MCF 10A (cell line): ENCODE results near the gene ELMO1. TPM values are rescaled to one million over a fixed set of nuclear protein-coding genes. Genes with fewer than 3 reads are reported as not detected.

ENCODE experiments used
- BruUV-seq: library from RNA; stranded (reverse); fragments of 400-500 nt; replicated peaks from 2 replicates; lab custom pipeline; 2021; lab: Mats Ljungman, UMichigan
- CTCF ChIA-PET: fragments of 300-600 bp; sonication (Branson Sonifier 250); formaldehyde crosslinking; extraction: SDS; loops from one replicate; lab custom pipeline; 2021; ENCODE audit warnings: antibody characterized with exemption, inconsistent platforms; lab: Yijun Ruan, JAX
- POLR2A ChIA-PET: fragments of 300-600, 350-650 bp; sonication (Branson Sonifier 250); formaldehyde crosslinking; extraction: SDS; loops from one replicate; lab custom pipeline; 2020; ENCODE audit warnings: antibody characterized with exemption, inconsistent platforms; lab: Yijun Ruan, JAX
- DNase-seq: peaks from one replicate; pipeline ENCODE4 v3.0.0-alpha.2; 2018; ENCODE audit not compliant: unreplicated experiment
- H3K27ac Mint-ChIP-seq: one replicate; pipeline ENCODE4 v1.8.0; 2022; ENCODE audit warnings: mild to moderate bottlenecking, low read depth, mixed read lengths; ENCODE audit not compliant: unreplicated experiment
- H3K27me3 Mint-ChIP-seq: one replicate; pipeline ENCODE4 v1.8.0; 2022; ENCODE audit warnings: mixed read lengths; ENCODE audit not compliant: insufficient read depth, unreplicated experiment
- H3K36me3 Mint-ChIP-seq: one replicate; pipeline ENCODE4 v1.8.0; 2022; ENCODE audit warnings: mild to moderate bottlenecking, moderate library complexity, mixed read lengths; ENCODE audit not compliant: insufficient read depth, unreplicated experiment
- H3K4me1 Mint-ChIP-seq: one replicate; pipeline ENCODE4 v1.8.0; 2022; ENCODE audit warnings: mixed read lengths; ENCODE audit not compliant: insufficient read depth, unreplicated experiment
- H3K4me3 Mint-ChIP-seq: one replicate; pipeline ENCODE4 v1.8.0; 2022; ENCODE audit warnings: mild to moderate bottlenecking, moderate library complexity, mixed read lengths; ENCODE audit not compliant: unreplicated experiment
- H3K9me3 Mint-ChIP-seq: one replicate; pipeline ENCODE4 v1.8.0; 2022; ENCODE audit warnings: mixed read lengths; ENCODE audit not compliant: unreplicated experiment
- intact Hi-C: fragments of 100-400 bp; cut with micrococcal nuclease; formaldehyde crosslinking; loops from 2 replicates; pipeline ENCODE4 v1.14.1; 2022
- total RNA-seq: library from RNA; stranded (reverse); gene quantifications from 2 replicates; pipeline ENCODE4 v1.2.3, GENCODE V29; 2022
- TF ChIP-seq, protein P1 (sequence below): fragments of 200-600 bp; IDR thresholded peaks from one replicate; pipeline ENCODE4 v1.8.0; 2022; ENCODE audit warnings: antibody characterized with exemption, mild to moderate bottlenecking; ENCODE audit not compliant: unreplicated experiment

The ELMO1 gene
- total RNA-seq, 1 experiment from 2014 or later = 0.30 TPM

DNA sequence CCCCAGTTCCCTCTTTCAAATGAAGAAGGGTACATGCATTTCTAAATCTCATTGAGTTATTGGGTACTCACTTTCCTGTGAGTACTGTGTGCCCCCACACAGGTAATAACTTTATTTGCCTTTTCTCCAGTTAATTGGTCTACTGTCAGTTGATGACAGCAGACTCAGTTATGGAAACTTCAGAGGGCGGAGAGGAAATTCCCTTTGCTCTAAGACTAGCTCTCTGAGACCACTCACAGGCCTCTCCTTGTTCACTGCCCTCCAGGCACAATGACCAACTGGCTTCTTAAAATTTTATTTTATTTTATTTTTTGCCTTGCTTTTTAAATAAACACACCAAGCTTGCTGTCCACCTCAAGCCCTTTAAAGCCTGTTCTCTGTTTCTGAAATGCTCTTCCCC lies 488.6 kb downstream of the ELMO1 start:
- intact Hi-C loops = loop anchor here (10.0 kb wide), 1 partner anchor 285 kb away; no protein-coding TSS in a partner anchor
- no peak overlapping the region for H3K4me3 Mint-ChIP-seq
- no peak for DNase-seq
- CTCF ChIA-PET = interaction anchor here (0.5 to 1.4 kb wide), 4 partner anchors 11 to 1237 kb away, joined by 3 read pairs; no protein-coding TSS in a partner anchor
- H3K27ac Mint-ChIP-seq = no peak overlapping the region
- H3K9me3 Mint-ChIP-seq = no peaks in the 10 kb centered on the region
- BruUV-seq = no TSS peak
- no peaks in the 10 kb centered on the region for H3K27me3 Mint-ChIP-seq
- TF ChIP-seq, protein P1, sequence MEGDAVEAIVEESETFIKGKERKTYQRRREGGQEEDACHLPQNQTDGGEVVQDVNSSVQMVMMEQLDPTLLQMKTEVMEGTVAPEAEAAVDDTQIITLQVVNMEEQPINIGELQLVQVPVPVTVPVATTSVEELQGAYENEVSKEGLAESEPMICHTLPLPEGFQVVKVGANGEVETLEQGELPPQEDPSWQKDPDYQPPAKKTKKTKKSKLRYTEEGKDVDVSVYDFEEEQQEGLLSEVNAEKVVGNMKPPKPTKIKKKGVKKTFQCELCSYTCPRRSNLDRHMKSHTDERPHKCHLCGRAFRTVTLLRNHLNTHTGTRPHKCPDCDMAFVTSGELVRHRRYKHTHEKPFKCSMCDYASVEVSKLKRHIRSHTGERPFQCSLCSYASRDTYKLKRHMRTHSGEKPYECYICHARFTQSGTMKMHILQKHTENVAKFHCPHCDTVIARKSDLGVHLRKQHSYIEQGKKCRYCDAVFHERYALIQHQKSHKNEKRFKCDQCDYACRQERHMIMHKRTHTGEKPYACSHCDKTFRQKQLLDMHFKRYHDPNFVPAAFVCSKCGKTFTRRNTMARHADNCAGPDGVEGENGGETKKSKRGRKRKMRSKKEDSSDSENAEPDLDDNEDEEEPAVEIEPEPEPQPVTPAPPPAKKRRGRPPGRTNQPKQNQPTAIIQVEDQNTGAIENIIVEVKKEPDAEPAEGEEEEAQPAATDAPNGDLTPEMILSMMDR = no peak
- no peaks in the 10 kb centered on the region for H3K36me3 Mint-ChIP-seq
- POLR2A ChIA-PET = no interaction called here
- no peaks in the 10 kb centered on the region for H3K4me1 Mint-ChIP-seq

DNA sequence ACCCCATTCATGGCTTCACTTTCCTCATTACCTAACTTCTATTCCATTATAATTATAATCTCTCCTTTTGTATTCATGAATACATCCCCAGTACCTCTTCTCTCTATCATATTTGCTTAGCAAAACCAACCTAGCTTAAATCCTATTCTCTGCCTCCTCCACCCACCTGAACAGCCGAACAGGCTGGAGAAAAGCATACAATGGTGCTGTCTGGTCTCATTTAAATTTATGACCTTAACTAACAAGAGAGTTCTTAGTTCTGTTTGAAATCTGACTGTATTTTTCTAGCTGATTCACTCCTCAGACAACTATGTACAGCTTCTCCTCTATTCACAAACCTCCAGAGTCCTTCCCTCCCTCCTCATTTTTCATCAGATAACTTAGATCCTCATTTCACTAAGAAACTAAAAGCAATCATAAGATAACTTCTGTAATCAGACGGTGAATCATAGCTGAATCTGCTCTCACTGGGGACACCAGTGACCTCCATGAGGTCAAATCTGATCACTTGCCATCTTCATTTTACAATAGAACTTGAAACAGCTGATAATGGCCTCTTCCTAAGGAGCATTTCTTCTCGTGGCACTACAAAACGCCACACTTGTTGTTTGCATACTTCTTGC lies 490.4 kb downstream of the ELMO1 start:
- BruUV-seq = no TSS peak
- intact Hi-C loops = no loop called here
- no peaks in the 10 kb centered on the region for H3K9me3 Mint-ChIP-seq
- TF ChIP-seq, protein P1 = no peak
- CTCF ChIA-PET = interaction anchor here (1.1 to 2.5 kb wide), 3 partner anchors 9 to 243 kb away, joined by 3 to 9 read pairs (median 3); no protein-coding TSS in a partner anchor
- no peaks in the 10 kb centered on the region for H3K4me1 Mint-ChIP-seq
- no peaks in the 10 kb centered on the region for H3K27me3 Mint-ChIP-seq
- no peak overlapping the region for H3K27ac Mint-ChIP-seq
- POLR2A ChIA-PET = interaction anchor here (0.7 to 1.0 kb wide), 2 partner anchors 24 to 520 kb away, joined by 3 read pairs; no protein-coding TSS in a partner anchor
- no peak for DNase-seq
- no peak overlapping the region for H3K4me3 Mint-ChIP-seq
- no peaks in the 10 kb centered on the region for H3K36me3 Mint-ChIP-seq

DNA sequence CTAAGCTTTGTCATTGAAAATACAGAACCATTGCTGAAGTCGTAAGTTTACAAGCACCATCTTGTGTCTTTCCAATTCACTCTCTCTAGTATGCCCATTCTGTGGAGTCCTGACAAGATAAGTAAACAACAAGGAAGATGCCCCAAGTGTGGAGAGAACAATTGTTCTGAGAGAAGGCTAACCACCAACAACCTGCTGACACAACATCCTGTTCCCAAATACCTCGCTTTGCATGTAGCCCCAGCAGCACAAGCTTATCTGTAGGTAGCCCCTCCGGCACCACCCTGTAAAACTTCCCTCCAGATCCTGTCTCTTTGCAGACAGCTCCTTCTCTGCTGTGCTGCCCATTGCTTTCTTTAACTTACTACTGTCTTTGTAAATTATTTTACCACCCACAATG lies 491.0 kb downstream of the ELMO1 start:
- no peaks in the 10 kb centered on the region for H3K27me3 Mint-ChIP-seq
- intact Hi-C loops = no loop called here
- H3K36me3 Mint-ChIP-seq = no peaks in the 10 kb centered on the region
- H3K9me3 Mint-ChIP-seq = no peaks in the 10 kb centered on the region
- TF ChIP-seq, protein P1 = no peak
- no peaks in the 10 kb centered on the region for H3K4me1 Mint-ChIP-seq
- DNase-seq = no peak
- ChIA-PET POLR2A (interaction anchor here (1.0 kb wide), 1 partner anchor 24 kb away, joined by 3 read pairs; no protein-coding TSS in a partner anchor), CTCF (interaction anchor here (0.6 to 2.5 kb wide), 4 partner anchors 10 to 738 kb away, joined by 3 to 9 read pairs (median 3); no protein-coding TSS in a partner anchor)
- no TSS peak for BruUV-seq
- no peak overlapping the region for H3K27ac Mint-ChIP-seq
- H3K4me3 Mint-ChIP-seq = no peak overlapping the region

DNA sequence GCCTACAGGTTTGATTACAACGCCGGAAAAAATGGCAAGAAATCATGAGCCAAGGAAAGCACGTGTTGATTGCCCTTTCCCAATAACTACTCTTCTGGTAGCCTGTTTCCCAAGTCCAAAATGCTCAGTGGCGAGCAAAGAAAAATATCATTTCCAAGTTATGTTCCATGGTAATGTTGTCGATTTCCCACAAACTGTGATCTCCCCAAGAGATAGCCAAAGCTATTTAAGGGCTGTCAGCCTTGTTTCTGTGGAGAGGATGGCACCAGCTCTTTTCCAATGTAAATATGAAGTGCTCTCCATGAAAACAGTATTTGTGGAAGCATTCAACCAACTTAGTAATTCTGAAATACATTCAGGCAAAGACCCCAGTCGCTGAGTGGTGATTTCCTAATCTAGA lies 491.9 kb downstream of the ELMO1 start:
- Mint-ChIP-seq H3K27me3 (no peaks in the 10 kb centered on the region), H3K9me3 (no peaks in the 10 kb centered on the region), H3K4me3 (no peak overlapping the region), H3K4me1 (no peaks in the 10 kb centered on the region), H3K36me3 (no peaks in the 10 kb centered on the region), H3K27ac (no peak overlapping the region)
- POLR2A ChIA-PET = no interaction called here
- TF ChIP-seq, protein P1 = no peak
- intact Hi-C loops = no loop called here
- CTCF ChIA-PET = interaction anchor here (0.9 to 2.5 kb wide), 3 partner anchors 10 to 29 kb away, joined by 3 to 9 read pairs (median 5); no protein-coding TSS in a partner anchor
- no TSS peak for BruUV-seq
- DNase-seq = no peak
